AG08396 (cell line): ENCODE results near the gene FOXL1.
"Not testable (repeated sequence)": the region's sequence is repeated elsewhere in the genome, so short reads cannot be mapped to it uniquely, and the experiment has no call there.

Experiments
- DNase-seq: peaks from one replicate; pipeline ENCODE4 v3.0.0; 2012; ENCODE audit warnings: low spot score, mixed read lengths

Gene FOXL1

GRCh38 chr16:86581458-86581857 is 3.1 kb downstream of the FOXL1 start:
- no peak for DNase-seq

GRCh38 chr16:86584071-86584685 is 5.8 kb downstream of the FOXL1 start:
- no peak for DNase-seq

GRCh38 chr16:86584726-86585721 is 6.7 kb downstream of the FOXL1 start:
- no peak for DNase-seq

GRCh38 chr16:86585821-86586611 is 7.7 kb downstream of the FOXL1 start:
- DNase-seq, result peak; percentile 70

GRCh38 chr16:86587487-86587886 is 9.1 kb downstream of the FOXL1 start:
- DNase-seq, result no peak

- not testable (repeated sequence) for DNase-seq
Observed at GRCh38 chr16:86587955-86588354, 9.6 kb downstream of the FOXL1 start.

GRCh38 chr16:86590501-86591144 is 12.3 kb downstream of the FOXL1 start:
- peak; percentile 46 for DNase-seq

GRCh38 chr16:86591270-86591669 is 12.9 kb downstream of the FOXL1 start:
- DNase-seq, result no peak

- no peak for DNase-seq
Observed at GRCh38 chr16:86593913-86594620, 15.7 kb downstream of the FOXL1 start.

GRCh38 chr16:86594721-86595120 is 16.4 kb downstream of the FOXL1 start:
- DNase-seq, result no peak

- no peak for DNase-seq
Observed at GRCh38 chr16:86595983-86596605, 17.7 kb downstream of the FOXL1 start.

GRCh38 chr16:86597126-86597879 is 19.0 kb downstream of the FOXL1 start:
- DNase-seq, result no peak

GRCh38 chr16:86597880-86598606 is 19.7 kb downstream of the FOXL1 start:
- DNase-seq, result no peak

- no peak for DNase-seq
Observed at GRCh38 chr16:86598607-86599565, 20.5 kb downstream of the FOXL1 start.

GRCh38 chr16:86601356-86601755 is 23.0 kb downstream of the FOXL1 start:
- DNase-seq, result no peak

GRCh38 chr16:86602521-86602920 is 24.2 kb downstream of the FOXL1 start:
- DNase-seq, result no peak

- DNase-seq, result no peak
Observed at GRCh38 chr16:86604436-86605193, 26.3 kb downstream of the FOXL1 start.
